GM19239 (cell line): Measurements from ENCODE around the gene ABL1.

Source experiments
- DNase-seq: peaks from one replicate; pipeline ENCODE4 v3.0.0; 2011; ENCODE audit warnings: low spot score; ENCODE audit not compliant: insufficient read length
- FAIRE-seq: peaks from 2 replicates; lab custom pipeline; 2011; peaks lifted over from hg19 to GRCh38; lab: Jason Lieb, UNC

The ABL1 gene

DNA sequence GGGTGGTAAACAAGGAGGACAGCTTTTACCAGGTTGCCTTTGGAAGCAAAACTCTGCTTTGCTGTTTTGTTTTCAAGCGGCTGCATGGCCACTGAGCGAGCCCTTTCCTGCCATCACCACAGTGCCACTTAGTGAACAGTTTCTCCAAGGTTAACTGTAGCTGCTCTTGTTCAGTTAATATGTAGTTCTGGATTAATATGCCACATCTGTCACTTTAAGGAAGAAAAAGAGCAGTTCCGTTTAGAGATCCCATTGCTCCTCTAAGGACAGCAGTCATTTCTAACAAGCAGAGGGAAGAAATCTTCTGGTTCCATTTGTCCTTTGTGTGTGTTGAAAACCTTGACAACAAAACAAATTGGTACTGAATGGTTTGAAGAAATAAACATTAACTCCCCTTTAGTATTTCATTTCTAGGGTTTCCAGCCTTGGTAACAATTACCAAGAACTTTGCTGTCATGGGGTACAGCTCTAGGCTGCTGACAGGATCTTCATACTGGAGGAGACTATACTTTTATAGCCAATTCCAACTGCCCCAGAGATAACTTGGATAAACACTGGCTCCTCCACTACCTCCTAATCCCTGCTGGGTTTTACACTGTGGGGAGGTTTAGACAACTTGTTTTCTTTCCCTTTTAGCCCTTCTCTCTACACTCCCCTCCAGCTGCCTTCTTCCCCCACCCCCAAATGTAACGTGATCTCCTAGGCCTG is 10.3 kb upstream of the ABL1 start:
- no peak for DNase-seq

DNA sequence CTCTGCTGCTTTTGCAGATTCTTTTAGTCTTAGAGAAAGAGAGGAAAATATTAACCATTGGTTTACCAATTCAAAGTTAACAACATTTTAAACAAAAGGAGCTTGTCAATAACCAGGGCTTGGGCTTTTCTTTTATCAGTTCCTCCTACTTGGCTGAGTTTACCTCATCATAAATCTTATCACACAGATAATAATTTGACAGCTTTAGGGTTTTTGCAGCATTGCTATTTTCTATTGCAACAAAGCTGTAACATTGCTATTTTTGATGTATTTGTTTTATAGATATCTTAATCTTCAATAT is 9.8 kb upstream of the ABL1 start:
- FAIRE-seq (no peak), DNase-seq (no peak)

More for the DNA sequence above, 10.3 kb upstream of the ABL1 start:
- FAIRE-seq: no peak

DNA sequence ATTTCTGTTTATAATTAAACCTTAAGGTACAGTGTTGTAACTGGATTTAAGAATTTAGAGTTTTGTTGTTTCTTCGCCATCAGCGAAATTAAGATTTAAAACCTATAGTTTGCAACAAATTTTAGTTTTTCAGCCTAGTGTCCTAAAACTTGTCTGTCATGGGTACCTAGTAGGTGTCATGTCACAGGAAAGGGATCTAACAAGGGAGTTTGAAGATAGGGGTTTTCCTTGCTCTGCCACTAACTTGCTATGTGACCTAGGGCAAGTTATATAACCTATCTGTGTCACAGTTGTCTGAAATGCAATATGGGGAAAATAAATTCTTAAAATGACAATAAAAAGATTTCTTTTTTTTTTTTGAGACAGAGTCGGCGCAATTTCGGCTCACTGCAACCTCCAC is 9.2 kb upstream of the ABL1 start:
- no peak for DNase-seq
- FAIRE-seq: no peak

DNA sequence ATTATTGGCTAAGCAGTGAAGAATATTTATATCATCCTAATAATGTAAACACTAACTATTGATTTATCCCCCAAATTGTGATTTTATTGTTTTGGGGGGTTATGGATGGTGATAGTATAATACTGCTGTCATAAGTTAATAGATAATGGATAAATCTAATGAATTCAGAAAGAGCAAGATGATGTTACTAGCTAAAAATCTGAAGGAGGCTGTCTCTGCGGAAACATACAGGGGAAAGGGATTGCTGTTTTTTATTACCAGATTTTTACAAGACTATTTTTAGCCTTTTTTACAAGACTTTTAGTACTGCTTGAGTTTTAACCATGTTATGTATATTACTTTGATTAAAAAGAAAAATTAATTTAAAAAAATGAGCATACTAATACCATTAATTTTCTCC is 5.3 kb upstream of the ABL1 start:
- DNase-seq (no peak), FAIRE-seq (no peak)

DNA sequence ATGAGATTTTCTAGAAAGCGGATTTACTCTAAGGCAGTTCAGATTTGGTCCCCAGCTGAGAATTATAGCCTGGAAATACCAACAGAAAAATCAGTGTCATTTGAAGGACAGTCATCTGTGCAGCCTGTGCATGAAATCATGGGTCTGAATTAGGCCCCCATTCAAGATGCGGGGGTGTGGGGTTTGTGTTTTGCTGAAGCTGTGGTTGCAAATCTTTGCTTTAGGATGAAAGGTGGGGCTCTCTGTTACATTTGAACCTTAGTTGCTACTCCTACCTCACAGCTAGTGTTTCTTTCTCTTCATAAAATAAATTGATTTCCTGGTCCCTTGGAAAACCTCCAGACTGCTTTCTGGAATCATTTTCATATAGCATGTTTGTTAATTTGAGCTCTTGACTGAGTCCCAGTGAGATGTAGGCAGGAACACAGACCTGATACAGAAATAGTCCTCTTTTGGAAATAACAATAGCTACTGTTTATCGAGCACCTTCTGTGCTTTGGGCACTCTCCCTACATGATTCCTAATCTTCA is 4.8 kb upstream of the ABL1 start:
- DNase-seq: no peak
- FAIRE-seq: no peak

DNA sequence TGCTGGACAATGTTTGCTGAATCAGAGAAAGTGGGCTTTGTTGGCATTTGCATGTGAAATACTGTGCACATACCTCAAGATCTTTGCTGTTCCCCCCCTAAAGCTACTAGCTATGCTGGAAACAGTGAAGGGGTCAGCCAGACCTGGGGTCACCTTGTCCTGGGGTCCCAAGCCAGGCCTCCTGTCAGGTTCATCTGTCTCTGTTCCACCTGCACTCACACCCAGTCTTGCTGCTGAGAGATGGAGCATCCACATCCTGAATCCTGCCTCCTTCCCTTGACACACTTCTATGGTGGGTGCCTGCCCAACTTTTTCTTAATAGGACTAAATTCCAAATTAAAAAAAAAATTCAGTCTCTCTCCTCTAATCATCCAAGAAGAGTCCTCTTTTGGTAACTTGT is 4.0 kb upstream of the ABL1 start:
- FAIRE-seq (no peak), DNase-seq (no peak)

DNA sequence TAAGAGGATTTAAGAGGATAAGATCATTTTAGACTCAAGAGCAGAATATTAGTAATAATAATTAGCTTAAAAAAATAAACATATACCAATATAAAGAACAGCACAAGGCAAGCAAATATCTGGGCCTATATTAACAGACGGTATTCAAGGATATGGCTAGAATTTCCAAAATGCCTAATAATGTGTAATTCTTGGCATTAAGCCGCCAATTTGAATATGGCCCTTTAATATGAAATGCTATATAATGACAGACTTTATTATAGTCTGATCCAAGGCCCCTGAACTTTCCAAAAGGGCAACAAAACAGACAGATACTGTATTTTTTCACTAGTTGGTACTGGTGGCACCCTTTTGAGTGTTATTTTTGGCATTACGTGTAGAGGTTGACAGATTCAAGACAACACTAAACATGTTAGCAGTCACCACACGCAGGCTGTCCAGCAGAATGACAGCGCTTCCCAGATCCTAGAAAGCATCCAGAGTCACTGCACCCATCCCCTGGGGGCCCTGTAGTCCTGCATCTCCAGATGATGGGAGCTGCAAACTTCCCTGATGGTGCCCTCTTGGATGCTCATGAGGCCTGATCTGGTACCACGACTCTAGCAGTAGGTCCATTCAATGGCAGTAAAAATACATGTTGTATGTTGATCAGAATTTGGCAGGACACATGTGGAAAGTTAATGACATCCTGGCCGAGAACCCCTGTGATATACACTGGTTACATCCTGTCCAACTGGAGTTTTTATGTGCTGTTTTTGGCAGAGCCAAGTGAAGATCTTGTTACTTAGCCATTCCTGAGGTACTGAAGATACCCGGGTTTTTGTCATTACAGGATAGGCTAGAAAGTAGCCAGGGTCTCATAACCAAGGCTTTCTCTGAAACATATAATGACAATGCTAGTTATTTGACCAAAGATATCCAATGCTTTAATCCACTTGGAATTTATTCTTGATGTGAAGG is 1.7 kb upstream of the ABL1 start:
- DNase-seq (no peak), FAIRE-seq (peak; percentile 49)

DNA sequence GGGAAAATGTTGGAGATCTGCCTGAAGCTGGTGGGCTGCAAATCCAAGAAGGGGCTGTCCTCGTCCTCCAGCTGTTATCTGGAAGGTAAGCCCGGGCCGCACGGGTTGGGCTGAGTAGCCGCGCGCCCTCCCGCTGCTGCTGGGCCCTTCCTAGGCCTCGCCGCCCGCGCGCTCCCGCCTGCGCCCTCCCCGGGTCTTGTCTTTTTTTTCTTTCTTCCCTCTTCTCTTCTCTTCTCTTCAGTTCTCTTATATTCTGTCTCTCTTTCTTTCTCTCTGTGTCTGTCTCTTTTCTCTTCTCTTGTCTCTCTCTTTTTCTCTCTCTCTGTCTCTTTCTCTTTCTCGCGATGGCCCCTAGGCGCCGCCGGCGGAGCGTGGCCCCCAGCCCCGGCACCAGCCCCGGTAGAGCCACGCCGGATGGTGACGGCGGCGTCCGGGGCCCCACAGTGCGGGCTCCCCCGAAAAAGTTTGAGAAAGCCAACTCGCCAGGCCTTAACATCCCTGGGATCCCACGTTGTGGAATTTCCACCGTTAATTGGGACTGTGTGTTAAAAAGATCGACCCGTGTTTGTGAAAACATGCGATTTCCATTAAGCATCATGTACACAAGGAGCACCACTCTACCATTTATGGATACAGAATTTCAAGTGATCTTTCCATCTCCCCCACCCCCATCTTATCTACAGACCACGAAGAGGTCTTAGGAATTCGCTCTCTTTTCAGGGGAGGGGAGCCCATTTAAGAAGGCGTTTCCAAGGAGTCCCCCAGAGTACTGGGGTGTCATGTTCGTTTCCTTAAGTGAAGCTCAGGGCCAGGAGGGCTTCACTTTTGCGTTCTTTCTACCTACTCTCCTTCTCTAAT is 616 bp downstream of the ABL1 start:
- peak; percentile 55 for DNase-seq
- peak; percentile 71 for FAIRE-seq

DNA sequence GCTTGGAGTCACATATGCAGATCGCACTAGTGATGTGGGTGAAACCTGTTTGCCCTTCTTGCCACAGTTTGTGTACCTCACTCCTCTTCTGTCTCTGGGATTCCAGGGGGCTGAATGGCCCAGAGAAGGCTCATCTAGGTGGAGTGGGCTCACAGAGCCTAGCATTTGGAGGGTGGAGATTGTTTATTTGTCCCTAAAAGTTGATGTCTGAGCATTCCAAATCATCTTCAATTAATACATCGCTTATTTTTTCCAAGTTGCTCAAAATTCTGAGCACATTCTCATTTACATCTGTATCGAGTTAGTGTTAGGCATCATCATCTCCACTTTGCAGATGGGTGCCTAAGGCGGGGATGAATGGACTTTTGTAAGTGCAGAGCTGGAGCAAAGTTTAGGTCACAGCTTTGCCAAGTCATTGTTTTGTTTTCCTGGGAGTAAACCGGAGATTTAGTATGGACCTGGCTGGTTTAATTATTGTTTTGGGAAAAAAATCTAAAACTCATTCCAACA is 2.0 kb downstream of the ABL1 start:
- DNase-seq: no peak
- FAIRE-seq: no peak

DNA sequence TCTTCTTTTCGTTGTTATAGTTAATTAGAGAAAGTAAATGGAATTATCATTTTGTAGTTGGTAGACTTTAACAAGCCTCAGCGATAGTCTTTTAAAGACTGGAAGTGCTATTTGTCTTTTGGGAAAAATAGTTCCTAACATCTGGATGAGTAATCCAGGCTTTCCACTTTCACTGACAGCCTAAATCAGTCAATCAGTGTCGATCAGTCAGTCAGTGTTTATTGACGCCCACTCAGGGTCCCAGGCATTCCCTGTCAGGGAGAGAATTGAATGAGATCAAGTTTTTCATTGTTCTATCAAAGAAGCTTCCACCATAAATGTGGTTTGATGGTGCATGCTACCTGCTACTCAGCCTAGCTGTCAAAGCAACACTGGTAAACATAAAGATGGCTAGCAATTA is 2.6 kb downstream of the ABL1 start:
- FAIRE-seq: no peak
- DNase-seq: no peak

DNA sequence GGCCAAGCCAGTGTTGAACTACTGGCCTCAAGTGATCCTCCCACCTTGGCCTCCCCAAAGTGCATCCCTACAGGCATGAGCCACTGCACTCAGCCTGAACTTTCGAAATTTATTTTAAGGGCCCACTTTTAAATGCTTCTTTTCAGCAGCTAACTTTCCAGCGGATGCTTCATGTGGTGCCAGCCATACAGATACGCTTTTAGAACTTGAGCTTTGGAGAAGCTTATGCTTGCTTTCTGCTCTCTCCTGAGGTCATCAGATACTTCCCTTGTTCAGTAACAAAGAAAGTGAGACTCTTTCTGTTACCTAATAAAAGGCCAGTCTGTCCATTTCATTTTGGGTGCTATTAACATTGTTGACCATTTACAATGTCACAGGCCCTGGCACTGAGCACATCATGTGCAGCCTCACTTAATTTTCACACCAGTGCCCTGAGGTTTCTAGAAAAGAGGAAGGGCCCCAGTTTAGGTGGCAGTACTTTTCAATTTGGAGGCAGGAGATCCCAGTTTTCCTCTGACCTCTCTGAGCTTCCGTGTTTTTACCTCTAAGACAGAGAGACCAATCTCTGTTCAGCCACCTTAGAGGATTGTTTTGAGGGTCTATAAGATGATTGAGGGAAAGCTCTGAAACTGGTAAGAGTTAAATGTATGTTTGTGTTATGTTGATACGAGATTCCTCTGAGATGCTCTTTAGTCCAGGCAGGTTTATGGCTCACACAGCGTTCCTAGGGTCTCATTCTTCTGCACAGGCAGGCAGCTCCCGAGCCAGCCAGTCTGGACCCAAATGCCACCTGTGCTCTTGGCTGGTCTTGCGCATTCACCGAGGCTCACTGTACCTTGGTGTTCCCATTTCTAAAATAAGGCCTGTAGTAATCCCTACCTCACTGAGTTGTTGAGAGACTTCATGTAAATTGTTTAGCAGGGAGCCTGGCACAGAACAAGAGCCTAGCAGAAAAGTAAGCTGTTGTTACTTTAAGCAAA is 4.4 kb downstream of the ABL1 start:
- FAIRE-seq (no peak), DNase-seq (no peak)

DNA sequence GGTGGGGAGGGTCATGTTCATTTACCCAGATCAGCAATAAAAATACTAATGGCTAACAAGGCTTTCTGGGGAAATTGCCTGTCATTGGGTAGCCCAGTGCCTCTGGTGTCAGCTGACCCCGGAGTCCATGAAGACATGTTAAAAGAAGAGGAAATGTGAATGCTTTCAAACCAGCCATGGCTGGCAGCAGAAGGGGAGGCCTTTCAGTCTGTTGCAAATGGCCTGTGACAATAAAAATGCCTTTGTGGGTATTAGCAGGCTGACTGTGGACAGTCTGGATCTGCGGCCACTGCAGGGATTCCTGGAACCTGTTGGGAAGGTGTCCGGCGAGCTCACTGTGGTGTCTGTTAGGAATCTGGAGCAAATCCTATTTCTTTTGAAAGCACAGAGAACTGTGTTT is 7.5 kb downstream of the ABL1 start:
- no peak for DNase-seq
- no peak for FAIRE-seq

DNA sequence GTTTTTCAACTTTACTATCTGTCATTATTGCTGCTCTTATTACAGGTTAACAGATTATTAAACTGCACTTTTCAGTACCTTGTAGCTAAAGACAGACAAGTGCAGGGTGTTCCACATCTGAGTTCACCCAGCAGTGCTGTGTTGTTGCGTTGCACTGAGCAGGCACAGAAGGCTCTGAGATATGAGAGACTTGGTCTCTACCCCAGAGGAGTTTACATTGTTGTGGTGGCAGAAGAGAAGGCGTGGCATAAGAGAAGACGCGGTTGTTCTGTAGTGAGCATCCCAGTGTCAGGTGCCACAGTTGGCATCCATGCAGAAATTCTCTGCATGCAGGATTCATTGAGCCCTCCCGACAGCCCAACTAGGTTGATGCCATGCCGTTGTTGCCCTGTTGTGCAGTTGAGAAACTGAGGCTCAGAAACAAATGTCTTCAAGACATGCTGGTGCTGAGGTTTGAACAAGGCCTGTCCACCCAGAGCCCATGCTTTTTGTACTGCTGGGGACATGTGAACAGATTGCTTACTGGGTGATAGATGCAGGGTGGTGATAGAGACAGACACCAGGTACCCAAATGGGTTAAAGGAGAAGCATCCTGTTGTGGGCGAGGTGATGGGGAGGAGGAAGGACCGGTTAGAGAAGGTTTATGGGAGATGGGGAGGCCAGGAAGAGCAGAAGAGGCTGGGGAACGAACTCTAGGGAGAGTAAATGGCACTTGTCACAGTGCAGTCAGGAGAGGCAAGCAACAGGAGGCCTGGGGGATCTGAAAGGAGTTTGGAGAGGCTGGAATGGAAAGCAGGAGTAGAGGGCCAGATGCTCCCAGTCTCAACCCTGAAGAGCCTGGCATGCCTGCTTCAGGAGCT is 8.2 kb downstream of the ABL1 start:
- no peak for FAIRE-seq

DNA sequence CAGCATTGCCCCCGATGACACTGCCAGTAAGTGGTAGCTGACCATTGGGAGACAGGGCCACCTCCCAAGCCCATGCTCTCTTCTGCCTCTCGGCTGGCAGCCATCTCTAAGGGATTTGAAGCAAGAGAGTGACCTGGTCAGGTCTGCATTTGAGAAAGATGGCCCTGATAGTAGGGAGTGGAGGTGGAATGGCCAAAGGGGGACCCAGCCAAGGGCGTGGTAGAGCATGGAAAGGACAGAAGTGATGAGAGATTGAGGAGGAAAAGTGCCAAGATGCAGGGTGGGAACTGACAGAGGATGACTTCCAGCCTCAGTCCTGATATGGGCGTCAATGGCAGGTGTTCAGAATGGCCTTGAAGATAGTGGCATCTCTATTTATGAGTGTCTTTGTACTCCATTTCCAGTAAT is 9.0 kb downstream of the ABL1 start:
- no peak for FAIRE-seq
- no peak for DNase-seq

More for the DNA sequence above, 8.2 kb downstream of the ABL1 start:
- no peak for DNase-seq

DNA sequence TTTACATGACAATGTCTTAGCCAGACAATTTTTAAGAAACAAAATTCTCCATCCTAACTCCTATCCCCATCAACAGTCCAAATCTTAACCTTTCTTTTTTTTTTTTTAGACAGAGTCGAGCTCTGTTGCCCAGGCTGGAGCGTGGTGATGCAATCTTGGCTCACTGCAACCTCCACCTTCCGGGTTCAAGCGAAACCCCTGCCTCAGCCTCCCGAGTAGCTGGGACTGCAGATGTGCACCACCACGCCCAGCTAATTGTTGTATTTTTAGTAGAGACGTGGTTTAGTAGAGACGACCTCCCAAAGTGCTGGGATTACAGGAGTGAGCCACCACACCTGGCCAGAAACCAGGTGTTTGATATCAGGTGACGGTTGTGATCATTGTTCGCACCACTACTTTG is 10.2 kb downstream of the ABL1 start:
- FAIRE-seq: no peak
- no peak for DNase-seq

DNA sequence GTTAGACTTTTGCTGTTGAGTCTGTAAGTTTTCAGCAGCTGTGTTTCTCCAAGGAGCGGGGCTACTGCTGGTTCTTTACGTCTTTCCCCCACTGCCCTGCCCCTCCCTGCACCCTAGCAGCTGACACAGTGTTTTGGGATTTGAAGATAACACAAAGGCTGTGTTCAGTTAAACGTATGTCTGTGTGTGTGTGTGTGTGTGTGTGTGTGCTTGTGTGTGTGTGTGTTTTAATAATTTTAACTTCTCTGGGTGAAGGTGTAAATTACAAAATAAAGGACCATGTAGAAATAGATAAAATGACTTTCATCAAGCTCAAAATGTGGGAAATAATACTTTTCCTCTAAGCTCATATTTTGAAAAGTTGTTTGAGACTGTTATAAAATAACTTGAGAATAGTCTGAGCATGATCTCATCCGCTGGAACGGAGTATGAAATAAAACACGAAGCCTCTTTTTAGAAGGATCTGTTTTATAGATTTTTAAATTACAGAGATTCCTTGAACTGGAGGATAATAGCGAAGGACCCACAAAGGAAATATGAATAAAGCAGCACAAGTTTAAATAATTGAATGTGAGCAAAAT is 10.9 kb downstream of the ABL1 start:
- no peak for FAIRE-seq
- DNase-seq: no peak

DNA sequence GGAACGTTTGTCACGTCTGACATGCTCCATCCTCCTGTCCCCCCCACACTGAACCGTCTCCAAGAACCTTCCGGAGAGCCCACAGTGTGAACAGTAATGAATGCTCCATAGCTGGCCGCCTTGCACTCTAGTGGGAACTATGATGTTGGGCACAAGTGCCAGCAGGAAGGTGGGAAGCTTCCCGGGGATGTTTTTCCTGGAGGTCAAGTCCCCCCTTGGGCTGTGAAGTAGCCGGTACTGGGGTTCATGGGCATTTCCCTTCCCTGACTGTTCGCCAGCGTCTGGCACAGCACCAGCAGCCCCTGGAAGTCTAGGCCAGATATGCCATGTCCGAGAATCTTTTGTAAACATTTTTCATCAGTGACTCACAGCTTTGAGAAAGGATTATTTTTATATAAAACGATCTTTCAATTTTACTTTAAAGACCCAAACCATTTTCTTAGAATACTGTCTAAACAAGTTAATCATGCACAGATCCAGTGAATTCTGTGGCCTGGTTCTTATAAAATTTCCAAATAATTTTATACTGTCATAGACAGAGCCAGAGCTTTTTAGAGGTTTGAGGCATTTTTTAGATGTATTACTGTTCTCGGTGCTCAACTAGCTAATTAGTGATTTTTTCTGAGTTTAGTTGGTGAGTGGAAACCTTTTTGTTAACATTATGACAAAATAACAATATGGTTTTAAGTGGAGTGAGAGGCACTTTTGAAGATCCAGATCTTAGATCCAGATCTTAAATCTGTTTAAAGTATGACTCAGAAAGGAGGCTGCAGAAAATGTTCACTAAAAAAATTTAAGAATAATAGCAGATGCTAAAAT is 11.6 kb downstream of the ABL1 start:
- no peak for DNase-seq

More for the DNA sequence above, 11.6 kb downstream of the ABL1 start:
- FAIRE-seq: no peak
